ENCODE data around the gene SYT8. TPM values are rescaled to one million over a fixed set of nuclear protein-coding genes. Genes with fewer than 3 reads are reported as not detected.

Gene SYT8
- total and polyA plus RNA-seq, 2 experiments from 2014 or later: not detected

- H3K4me3 ChIP-seq: no peak overlapping the region
- H3K36me3 ChIP-seq: no peaks in the 10 kb centered on the region
- DNase-seq (ENCODE audit: low read depth in 1 of 2, low spot score in 1 of 2): no peak
- H3K27me3 ChIP-seq: no peaks in the 10 kb centered on the region
- no peak overlapping the region for H3K27ac ChIP-seq
- H3K4me1 ChIP-seq (ENCODE audit: low read depth): no peaks in the 10 kb centered on the region
- no peaks in the 10 kb centered on the region for H3K9me3 ChIP-seq (ENCODE audit: low read depth)
- TF ChIP-seq CTCF (IDR thresholded peaks at IDR 0.05; ENCODE audit: low read depth, low read length): no peak
Measured at GRCh38 chr11:1827931-1828330, 6.9 kb upstream of the SYT8 start.

GRCh38 chr11:1828542-1828941, 6.2 kb upstream of the SYT8 start:
- H3K9me3 ChIP-seq (ENCODE audit: low read depth): no peaks in the 10 kb centered on the region
- no peaks in the 10 kb centered on the region for H3K36me3 ChIP-seq
- no peak overlapping the region for H3K4me3 ChIP-seq
- no peak for DNase-seq (ENCODE audit: low read depth in 1 of 2, low spot score in 1 of 2)
- H3K4me1 ChIP-seq (ENCODE audit: low read depth): no peaks in the 10 kb centered on the region
- TF ChIP-seq CTCF (IDR thresholded peaks at IDR 0.05; ENCODE audit: low read depth, low read length): no peak
- H3K27me3 ChIP-seq: no peaks in the 10 kb centered on the region
- H3K27ac ChIP-seq: no peak overlapping the region

- H3K27ac ChIP-seq: no peak overlapping the region
- H3K9me3 ChIP-seq (ENCODE audit: low read depth): no peaks in the 10 kb centered on the region
- TF ChIP-seq CTCF (IDR thresholded peaks at IDR 0.05; ENCODE audit: low read depth, low read length): no peak
- H3K4me1 ChIP-seq (ENCODE audit: low read depth): no peaks in the 10 kb centered on the region
- no peaks in the 10 kb centered on the region for H3K27me3 ChIP-seq
- no peaks in the 10 kb centered on the region for H3K36me3 ChIP-seq
- peak in 1 of 2 donors; percentile 64 for DNase-seq (ENCODE audit: low read depth in 1 of 2, low spot score in 1 of 2)
- H3K4me3 ChIP-seq: no peak overlapping the region
Measured at GRCh38 chr11:1829039-1829820, 5.6 kb upstream of the SYT8 start.

DNA sequence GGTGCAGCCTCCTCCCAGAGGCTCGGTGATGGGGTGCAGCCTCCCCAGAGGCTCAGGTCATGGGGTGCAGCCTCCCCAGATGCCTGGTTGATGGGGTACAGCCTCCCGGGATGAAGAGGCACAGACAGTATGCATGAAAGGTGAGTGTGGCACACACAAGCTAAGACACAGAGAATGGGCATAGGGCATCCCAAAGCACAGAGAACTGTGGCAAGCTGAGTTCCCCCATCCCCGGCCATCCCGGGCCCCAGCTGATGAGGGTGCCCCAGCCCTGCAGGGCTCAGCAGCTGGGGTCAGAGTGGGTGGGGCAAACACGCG, 4.8 kb upstream of the SYT8 start:
- H3K27ac ChIP-seq: no peak overlapping the region
- H3K4me3 ChIP-seq: no peak overlapping the region
- no peaks in the 10 kb centered on the region for H3K27me3 ChIP-seq
- no peak for DNase-seq (ENCODE audit: low read depth in 1 of 2, low spot score in 1 of 2)
- H3K9me3 ChIP-seq (ENCODE audit: low read depth): no peaks in the 10 kb centered on the region
- no peaks in the 10 kb centered on the region for H3K4me1 ChIP-seq (ENCODE audit: low read depth)
- H3K36me3 ChIP-seq: no peaks in the 10 kb centered on the region
- no peak for TF ChIP-seq CTCF (IDR thresholded peaks at IDR 0.05; ENCODE audit: low read depth, low read length)

- no peak overlapping the region for H3K4me3 ChIP-seq
- TF ChIP-seq CTCF (IDR thresholded peaks at IDR 0.05; ENCODE audit: low read depth, low read length): no peak
- H3K27me3 ChIP-seq: no peaks in the 10 kb centered on the region
- no peaks in the 10 kb centered on the region for H3K9me3 ChIP-seq (ENCODE audit: low read depth)
- H3K27ac ChIP-seq: no peak overlapping the region
- no peaks in the 10 kb centered on the region for H3K4me1 ChIP-seq (ENCODE audit: low read depth)
- no peaks in the 10 kb centered on the region for H3K36me3 ChIP-seq
- DNase-seq (ENCODE audit: low read depth in 1 of 2, low spot score in 1 of 2): peak in 1 of 2 donors; percentile 33
Measured at GRCh38 chr11:1830322-1831223, 4.2 kb upstream of the SYT8 start.

Measured in cardiac muscle cell (in vitro differentiated cells and primary cell).